AG04449 (cell line): Measurements from ENCODE around the gene PPP1R12C.

Experiments used
- CTCF ChIA-PET: fragments of 350-600 bp; formaldehyde crosslinking; extraction: SDS; loops from one replicate; lab custom pipeline; 2021; ENCODE audit warnings: antibody characterized with exemption; lab: Yijun Ruan, JAX
- POLR2A ChIA-PET: fragments of 400-600, 350-600 bp; formaldehyde crosslinking; extraction: SDS; loops from one replicate; lab custom pipeline; 2020; ENCODE audit warnings: antibody characterized with exemption, inconsistent platforms; lab: Yijun Ruan, JAX
- DNase-seq: peaks from one replicate; pipeline ENCODE4 v3.0.0-alpha.2; 2010; ENCODE audit warnings: low read depth, low spot score
- H3K4me3 ChIP-seq: 2 replicates; pipeline ENCODE4 v1.5.1; 2011; ENCODE audit warnings: low read depth, mild to moderate bottlenecking, control low read depth, low read length
- TF ChIP-seq, protein P1 (sequence below): IDR thresholded peaks from one replicate; pipeline ENCODE4 v1.5.1; 2011; ENCODE audit warnings: mild to moderate bottlenecking, moderate library complexity, low read length, control low read depth, inconsistent platforms; ENCODE audit not compliant: insufficient read depth; ENCODE audit errors: missing control alignments

PPP1R12C gene

DNA sequence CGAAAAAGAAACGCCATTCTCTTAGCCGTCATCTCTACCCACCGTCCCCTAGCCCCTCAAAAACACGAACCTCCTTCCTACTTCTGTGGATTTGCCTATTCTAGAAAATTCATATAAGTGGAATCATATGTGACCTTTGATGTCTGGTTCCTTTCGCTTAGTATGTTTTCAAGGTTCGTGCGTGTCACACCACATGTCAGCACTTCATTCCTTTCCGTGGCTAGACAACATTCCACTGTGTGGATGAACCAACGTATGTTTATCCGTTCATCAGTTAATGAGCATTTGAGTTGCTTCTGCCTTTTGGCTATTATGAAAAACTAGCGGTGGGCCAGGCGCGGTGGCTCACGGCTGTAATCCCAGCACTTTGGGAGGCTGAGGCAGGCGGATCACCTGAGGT lies 14.0 kb upstream of the PPP1R12C start:
- ChIA-PET CTCF (interaction anchor here (1.1 to 3.0 kb wide), 2 partner anchors 9 to 336 kb away, joined by 4 to 18 read pairs; no protein-coding TSS in a partner anchor), POLR2A (interaction anchor here (0.6 kb wide), 1 partner anchor 506 kb away, joined by 3 read pairs; no protein-coding TSS in a partner anchor)

DNA sequence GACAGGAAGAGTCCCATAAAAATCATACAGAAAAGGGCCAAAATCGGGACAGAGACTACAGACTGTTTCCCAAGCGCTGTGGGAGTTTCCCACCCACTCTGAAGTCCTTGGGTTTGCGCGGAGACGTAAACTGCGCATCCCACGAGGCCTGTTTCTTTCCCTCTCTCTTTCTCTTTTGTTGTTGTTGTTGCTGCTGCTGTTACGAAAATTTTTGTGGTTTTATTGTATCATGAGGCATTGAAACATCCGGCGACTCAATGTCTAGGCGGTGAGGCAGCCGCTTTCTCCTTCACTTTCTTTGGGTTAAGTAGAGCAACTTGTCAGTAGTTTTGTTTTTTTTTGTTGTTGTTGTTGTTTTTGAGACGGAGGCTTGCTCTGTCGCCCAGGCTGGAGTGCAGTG lies 1.6 kb upstream of the PPP1R12C start:
- POLR2A ChIA-PET = no interaction called here

More for the DNA sequence above, 14.0 kb upstream of the PPP1R12C start:
- DNase-seq = peak; percentile 21
- H3K4me3 ChIP-seq = no peak overlapping the region
- TF ChIP-seq, protein P1, sequence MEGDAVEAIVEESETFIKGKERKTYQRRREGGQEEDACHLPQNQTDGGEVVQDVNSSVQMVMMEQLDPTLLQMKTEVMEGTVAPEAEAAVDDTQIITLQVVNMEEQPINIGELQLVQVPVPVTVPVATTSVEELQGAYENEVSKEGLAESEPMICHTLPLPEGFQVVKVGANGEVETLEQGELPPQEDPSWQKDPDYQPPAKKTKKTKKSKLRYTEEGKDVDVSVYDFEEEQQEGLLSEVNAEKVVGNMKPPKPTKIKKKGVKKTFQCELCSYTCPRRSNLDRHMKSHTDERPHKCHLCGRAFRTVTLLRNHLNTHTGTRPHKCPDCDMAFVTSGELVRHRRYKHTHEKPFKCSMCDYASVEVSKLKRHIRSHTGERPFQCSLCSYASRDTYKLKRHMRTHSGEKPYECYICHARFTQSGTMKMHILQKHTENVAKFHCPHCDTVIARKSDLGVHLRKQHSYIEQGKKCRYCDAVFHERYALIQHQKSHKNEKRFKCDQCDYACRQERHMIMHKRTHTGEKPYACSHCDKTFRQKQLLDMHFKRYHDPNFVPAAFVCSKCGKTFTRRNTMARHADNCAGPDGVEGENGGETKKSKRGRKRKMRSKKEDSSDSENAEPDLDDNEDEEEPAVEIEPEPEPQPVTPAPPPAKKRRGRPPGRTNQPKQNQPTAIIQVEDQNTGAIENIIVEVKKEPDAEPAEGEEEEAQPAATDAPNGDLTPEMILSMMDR = no peak

DNA sequence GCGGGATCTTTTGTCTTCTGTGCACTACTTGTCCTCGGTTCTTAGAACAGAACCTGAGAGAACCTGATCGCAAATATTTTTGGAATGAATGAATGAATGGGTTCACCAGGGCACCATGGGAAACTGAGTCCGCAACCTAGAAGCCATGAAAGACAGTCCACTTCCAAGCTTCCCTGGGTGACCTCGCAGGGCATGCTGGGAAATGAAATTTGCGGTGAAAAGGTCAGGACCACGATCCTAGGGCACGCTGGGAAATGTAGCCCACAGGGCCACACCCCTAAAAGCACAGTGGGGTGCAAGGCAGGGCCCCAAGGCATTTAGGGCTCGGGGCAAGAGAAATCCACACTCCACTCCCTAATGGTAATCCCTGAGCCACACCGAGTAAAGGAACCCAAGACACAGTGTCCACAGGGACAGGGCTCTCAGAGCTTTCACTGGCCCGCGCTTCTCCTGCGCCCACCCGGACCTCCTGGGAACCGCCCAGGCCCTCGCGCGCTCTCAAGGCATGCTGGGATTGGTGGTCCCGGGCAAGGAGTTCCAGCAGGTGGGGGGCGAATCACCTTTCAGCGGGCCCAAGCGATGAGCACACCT lies 1.1 kb upstream of the PPP1R12C start:
- ChIA-PET CTCF (interaction anchor here (1.1 to 4.4 kb wide), 3 partner anchors 22 to 371 kb away, joined by 3 to 18 read pairs (median 9); no protein-coding TSS in a partner anchor), POLR2A (interaction anchor here (1.0 to 1.7 kb wide), 3 partner anchors 289 to 655 kb away, joined by 3 to 6 read pairs (median 6); partner anchors contain the start of genes LENG9 and UBE2S)
- no peak for DNase-seq
- H3K4me3 ChIP-seq = peak overlapping the region; percentile 69
- TF ChIP-seq, protein P1 = no peak

More for the DNA sequence above, 1.6 kb upstream of the PPP1R12C start:
- no peak overlapping the region for H3K4me3 ChIP-seq
- TF ChIP-seq, protein P1 = no peak
- CTCF ChIA-PET = interaction anchor here (4.4 kb wide), 1 partner anchor 31 kb away, joined by 18 read pairs; no protein-coding TSS in a partner anchor
- no peak for DNase-seq

DNA sequence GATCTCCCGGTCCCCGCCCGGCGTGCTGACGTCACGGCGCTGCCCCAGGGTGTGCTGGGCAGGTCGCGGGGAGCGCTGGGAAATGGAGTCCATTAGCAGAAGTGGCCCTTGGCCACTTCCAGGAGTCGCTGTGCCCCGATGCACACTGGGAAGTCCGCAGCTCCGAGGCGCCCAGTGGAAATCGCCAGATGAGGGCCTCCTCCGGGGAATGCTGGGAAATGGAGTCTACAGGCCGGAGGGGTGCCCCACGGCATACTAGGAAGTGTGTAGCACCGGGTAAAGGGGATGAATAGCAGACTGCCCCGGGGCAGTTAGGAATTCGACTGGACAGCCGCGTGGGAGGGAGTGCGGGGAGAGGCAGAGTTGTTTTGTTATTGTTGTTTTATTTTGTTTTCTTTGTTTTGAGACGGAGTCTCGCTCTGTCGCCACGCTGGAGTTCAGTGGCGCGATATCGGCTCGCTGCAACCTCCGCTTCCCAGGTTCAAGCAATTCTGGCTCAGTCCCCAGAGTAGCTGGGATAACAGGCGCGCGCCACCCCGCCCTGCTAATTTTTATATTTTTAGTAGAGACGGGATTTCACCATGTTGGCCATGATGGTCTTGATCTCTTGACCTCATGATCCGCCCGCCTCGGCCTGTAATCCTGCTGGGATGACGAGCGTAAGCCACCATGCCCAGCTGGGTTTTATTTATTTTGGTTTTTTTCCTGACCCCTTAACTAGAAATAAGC lies 390 bp upstream of the PPP1R12C start:
- DNase-seq = peak; percentile 92
- peak overlapping the region; percentile 84 for H3K4me3 ChIP-seq
- TF ChIP-seq, protein P1 = no peak
- CTCF ChIA-PET = interaction anchor here (1.1 to 4.4 kb wide), 3 partner anchors 22 to 372 kb away, joined by 3 to 18 read pairs (median 9); no protein-coding TSS in a partner anchor
- POLR2A ChIA-PET = interaction anchor here (0.6 to 1.7 kb wide), 7 partner anchors 11 to 654 kb away, joined by 3 to 7 read pairs (median 3); partner anchors contain the start of genes LENG9 and UBE2S

DNA sequence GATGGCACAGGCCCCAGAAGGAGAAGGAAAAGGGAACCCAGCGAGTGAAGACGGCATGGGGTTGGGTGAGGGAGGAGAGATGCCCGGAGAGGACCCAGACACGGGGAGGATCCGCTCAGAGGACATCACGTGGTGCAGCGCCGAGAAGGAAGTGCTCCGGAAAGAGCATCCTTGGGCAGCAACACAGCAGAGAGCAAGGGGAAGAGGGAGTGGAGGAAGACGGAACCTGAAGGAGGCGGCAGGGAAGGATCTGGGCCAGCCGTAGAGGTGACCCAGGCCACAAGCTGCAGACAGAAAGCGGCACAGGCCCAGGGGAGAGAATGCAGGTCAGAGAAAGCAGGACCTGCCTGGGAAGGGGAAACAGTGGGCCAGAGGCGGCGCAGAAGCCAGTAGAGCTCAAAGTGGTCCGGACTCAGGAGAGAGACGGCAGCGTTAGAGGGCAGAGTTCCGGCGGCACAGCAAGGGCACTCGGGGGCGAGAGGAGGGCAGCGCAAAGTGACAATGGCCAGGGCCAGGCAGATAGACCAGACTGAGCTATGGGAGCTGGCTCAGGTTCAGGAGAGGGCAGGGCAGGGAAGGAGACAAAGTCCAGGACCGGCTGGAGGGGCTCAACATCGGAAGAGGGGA lies 1.1 kb downstream of the PPP1R12C start:
- ChIA-PET CTCF (interaction anchor here (2.0 kb wide), 1 partner anchor 28 kb away, joined by 10 read pairs; no protein-coding TSS in a partner anchor), POLR2A (interaction anchor here (0.9 kb wide), 1 partner anchor 10 kb away, joined by 3 read pairs; no protein-coding TSS in a partner anchor)
- peak overlapping the region; percentile 84 for H3K4me3 ChIP-seq
- DNase-seq = peak; percentile 7
- TF ChIP-seq, protein P1 = no peak
